GM10266 (cell line): ENCODE data around the gene OSR1.

Experiments
- DNase-seq: peaks from one replicate; pipeline ENCODE4 v3.0.0; 2012; ENCODE audit errors: extremely low spot score
- TF ChIP-seq, protein P1 (sequence below): IDR thresholded peaks from 2 replicates; pipeline ENCODE4 v1.5.1; 2012; ENCODE audit warnings: mild to moderate bottlenecking, low read depth; ENCODE audit not compliant: control insufficient read depth, insufficient read depth; ENCODE audit errors: missing control alignments

OSR1 gene

DNA sequence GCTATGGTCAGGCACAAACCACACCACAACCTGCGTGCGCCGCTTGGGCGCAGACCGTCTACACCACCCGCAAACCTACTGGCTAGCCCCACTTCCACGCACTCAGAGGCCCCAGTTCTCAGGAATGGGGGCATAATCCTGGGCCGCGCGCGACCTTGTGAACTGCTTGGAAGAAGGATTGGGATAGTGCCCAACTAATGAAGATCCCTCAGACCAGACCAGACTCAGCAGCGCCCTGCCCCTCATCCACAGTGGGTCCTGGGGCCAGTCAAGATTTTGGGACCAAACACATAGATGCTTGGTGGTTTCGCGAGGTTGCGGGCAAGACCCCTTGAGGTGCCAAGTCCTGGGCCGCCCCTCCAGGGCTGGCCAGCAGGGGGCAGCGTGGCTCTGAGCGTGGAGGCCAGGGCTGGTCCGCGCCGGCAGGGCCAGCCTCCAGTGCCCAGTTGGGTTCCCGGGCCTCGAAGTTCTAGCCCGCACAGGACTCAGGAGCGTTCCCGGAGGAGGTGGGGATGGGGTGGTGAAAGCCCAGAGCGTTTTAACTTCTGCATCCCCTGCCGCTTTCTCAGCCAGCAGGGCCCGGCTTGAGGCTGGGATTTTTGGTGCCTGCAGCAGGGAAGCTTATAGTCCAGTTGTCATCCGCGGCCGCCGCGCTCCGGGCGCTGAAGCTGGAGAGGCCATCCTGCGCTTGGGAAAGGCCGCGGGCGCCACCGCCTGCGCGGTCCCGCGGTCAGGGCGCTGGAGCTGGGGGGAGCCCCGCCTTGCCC, 8.3 kb downstream of the OSR1 start:
- TF ChIP-seq, protein P1, sequence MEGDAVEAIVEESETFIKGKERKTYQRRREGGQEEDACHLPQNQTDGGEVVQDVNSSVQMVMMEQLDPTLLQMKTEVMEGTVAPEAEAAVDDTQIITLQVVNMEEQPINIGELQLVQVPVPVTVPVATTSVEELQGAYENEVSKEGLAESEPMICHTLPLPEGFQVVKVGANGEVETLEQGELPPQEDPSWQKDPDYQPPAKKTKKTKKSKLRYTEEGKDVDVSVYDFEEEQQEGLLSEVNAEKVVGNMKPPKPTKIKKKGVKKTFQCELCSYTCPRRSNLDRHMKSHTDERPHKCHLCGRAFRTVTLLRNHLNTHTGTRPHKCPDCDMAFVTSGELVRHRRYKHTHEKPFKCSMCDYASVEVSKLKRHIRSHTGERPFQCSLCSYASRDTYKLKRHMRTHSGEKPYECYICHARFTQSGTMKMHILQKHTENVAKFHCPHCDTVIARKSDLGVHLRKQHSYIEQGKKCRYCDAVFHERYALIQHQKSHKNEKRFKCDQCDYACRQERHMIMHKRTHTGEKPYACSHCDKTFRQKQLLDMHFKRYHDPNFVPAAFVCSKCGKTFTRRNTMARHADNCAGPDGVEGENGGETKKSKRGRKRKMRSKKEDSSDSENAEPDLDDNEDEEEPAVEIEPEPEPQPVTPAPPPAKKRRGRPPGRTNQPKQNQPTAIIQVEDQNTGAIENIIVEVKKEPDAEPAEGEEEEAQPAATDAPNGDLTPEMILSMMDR = peak; percentile 86
- peak; percentile 76 for DNase-seq

DNA sequence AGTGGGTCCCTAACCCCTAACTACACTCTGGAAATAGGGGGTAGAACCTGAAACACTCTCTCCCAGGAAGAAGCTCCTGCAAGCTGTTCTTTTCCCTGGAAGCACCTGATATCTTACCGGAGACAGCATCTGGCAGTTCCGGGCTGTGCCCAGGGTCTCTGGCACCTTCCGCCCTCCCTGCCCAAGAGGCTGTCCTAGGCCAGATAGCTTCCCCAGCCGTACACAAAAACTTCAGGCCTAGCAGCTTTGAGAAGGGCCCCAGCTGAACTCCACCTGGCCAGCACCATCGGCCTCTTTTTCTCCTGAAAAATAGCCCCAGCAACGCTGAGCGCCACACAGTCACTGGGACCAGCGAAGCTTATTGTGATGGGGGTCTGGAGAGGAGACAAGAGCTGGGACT, 9.7 kb downstream of the OSR1 start:
- DNase-seq = no peak

DNA sequence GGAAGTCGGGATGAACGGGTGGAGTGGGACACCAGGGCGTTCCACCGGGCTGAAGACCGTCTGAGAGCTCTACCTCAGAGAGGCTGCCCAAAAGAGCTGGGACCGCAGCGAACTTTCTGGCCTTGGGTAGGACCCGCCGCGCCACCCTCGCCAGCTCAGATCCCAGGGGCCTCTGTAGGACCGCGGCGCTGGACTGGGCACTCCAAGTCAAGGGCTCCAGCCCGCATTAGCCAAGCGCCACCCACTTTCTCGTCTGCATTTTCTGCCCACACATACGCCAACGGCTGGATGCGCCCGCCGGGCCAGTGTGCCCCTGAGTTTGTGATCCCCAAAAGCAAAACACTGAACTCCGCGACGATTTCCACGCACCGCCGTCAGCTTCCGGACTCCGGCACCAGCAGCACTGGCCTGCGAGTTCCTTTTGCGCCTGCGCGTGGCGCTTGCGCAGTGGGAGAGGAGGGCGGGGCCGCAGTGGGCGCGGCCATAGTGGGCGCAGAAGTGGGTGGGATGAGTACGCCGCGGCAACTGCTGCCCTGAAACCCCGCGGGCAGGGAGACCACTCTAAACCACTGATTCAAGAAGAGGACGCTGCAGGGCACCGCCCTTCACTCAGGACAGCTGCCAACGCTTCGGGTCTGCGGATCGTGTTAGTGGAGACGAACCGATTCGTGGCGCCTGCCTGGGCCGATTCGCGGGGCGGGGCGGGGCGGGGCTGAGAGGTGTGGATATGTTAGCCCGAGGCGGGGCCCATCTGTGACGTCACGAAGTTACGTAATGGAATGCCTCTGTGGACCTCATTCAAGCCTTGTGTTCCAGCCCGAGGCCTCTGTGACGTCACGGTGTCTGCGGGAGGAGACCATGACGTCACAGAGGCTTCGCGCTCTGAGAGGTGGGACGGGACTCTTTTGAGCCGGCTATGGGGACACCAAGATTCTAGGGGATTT, 10.5 kb downstream of the OSR1 start:
- TF ChIP-seq, protein P1 = no peak
- peak; percentile 95 for DNase-seq

More for the DNA sequence above, 9.7 kb downstream of the OSR1 start:
- TF ChIP-seq, protein P1 = no peak

DNA sequence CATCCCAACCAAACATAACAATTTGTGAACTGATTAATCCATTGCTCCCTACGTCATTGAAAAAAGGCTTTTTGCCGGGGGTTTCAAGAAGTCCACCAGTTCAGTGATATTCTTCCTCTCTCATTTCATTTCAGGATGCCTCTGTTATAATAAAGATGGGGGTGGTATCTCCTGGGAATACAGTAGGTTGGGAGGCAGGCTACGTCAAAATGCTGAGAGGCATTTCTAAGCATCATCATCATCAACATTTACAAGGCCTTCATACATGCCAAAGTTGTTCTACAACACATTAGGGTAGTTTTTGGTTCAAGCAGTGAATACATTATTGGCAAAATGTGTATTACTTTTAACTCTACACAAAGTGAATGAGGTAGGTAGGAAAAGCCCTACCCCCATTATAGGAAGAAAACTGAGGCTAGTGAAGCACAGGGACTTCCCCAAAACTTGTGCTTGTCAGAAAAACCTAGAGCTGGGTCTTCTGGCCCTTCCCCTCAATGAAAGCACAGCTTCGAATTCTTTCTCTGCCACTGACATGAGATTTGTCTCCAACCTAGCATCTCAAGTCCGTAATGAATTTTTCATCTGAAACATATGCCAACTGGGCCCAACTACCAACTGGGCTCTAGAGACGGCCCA, 11.3 kb downstream of the OSR1 start:
- TF ChIP-seq, protein P1 = no peak
- DNase-seq = no peak

DNA sequence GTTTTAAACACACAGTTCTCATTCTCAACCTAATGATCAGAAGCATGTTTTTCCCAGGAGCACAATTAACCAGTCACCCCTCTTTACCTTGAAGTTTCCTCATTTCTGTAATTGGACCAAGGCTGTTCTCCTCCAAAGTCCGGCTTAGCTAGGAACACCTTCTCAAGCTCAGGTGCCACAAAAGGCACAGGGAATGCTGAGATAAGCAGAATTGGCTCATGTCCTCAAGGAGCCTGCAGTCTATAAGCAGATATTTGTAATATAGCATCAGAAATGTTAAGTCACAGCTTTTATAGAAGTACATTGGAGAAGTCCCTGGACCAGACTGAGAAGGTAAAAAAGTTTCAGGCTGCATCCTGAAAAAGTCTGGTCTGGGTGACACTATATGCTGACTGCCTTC, 20.7 kb downstream of the OSR1 start:
- TF ChIP-seq, protein P1 = no peak

DNA sequence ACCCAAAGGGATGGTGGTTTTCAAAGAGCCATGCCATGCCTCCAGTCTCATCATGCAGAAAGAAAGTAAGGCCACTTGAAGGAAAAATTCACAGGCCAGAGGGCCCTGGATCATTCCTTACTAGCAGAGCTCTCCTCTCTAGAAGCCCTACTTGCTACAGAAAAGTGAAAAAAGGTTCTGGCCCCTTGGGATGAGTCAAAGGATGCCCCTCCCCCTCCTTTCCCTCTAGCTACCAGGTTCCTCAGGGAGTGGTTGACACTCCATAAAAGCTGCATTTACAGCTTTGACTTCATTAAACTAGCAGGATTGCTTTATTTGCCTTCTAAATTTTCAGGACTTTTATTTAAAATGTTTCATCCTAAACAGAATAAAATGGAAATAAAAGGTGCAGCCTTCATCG, 21.2 kb downstream of the OSR1 start:
- TF ChIP-seq, protein P1 = no peak
- no peak for DNase-seq

More for the DNA sequence above, 20.7 kb downstream of the OSR1 start:
- DNase-seq = no peak
